HL-60 (cell line): ENCODE data around the gene SLC16A12.

Source experiments
- DNase-seq, 2 experiments: peaks; one replicate each; pipeline ENCODE4 v3.0.0-alpha.2; 2010 to 2020; ENCODE audit warnings: low read depth in 1 of 2, low spot score in 1 of 2
- H3K27ac ChIP-seq: fragments of 250-450 bp; sonication (Bioruptor Pico); replicated peaks from 2 replicates; pipeline ENCODE4 v1.5.1; 2020; ENCODE audit warnings: mild to moderate bottlenecking, moderate library complexity
- H3K27me3 ChIP-seq: fragments of 250-450 bp; sonication (Bioruptor Pico); 2 replicates; pipeline ENCODE4 v1.5.1; 2021; ENCODE audit warnings: mild to moderate bottlenecking, moderate library complexity; ENCODE audit not compliant: insufficient read depth, poor library complexity, severe bottlenecking
- H3K4me3 ChIP-seq: replicated peaks from 2 replicates; pipeline ENCODE4 v1.5.1; 2011; ENCODE audit warnings: mild to moderate bottlenecking, control low read depth, low read length; ENCODE audit not compliant: insufficient read depth
- GABPA ChIP-seq: IDR thresholded peaks from 2 replicates; pipeline ENCODE4 v1.6.1; 2012; ENCODE audit warnings: low read depth
- POLR2AphosphoS5 ChIP-seq: IDR thresholded peaks from 2 replicates; pipeline ENCODE4 v1.6.1; 2012; ENCODE audit warnings: low read depth
- SPI1 ChIP-seq: IDR thresholded peaks from 2 replicates; pipeline ENCODE4 v1.6.1; 2012; ENCODE audit warnings: low read depth, mild to moderate bottlenecking, borderline replicate concordance
- TF ChIP-seq, protein P1 (sequence below): IDR thresholded peaks from 2 replicates; pipeline ENCODE4 v1.6.1; 2012; ENCODE audit warnings: low read depth; ENCODE audit not compliant: insufficient replicate concordance
- TF ChIP-seq, protein P2 (sequence below): IDR thresholded peaks from one replicate; pipeline ENCODE4 v1.5.1; 2011; ENCODE audit warnings: low read length, control low read depth, inconsistent platforms; ENCODE audit not compliant: insufficient read depth

SLC16A12 gene

GRCh38 chr10:89428877-89429276 is 106.5 kb downstream of the SLC16A12 start:
- TF ChIP-seq, protein P1, sequence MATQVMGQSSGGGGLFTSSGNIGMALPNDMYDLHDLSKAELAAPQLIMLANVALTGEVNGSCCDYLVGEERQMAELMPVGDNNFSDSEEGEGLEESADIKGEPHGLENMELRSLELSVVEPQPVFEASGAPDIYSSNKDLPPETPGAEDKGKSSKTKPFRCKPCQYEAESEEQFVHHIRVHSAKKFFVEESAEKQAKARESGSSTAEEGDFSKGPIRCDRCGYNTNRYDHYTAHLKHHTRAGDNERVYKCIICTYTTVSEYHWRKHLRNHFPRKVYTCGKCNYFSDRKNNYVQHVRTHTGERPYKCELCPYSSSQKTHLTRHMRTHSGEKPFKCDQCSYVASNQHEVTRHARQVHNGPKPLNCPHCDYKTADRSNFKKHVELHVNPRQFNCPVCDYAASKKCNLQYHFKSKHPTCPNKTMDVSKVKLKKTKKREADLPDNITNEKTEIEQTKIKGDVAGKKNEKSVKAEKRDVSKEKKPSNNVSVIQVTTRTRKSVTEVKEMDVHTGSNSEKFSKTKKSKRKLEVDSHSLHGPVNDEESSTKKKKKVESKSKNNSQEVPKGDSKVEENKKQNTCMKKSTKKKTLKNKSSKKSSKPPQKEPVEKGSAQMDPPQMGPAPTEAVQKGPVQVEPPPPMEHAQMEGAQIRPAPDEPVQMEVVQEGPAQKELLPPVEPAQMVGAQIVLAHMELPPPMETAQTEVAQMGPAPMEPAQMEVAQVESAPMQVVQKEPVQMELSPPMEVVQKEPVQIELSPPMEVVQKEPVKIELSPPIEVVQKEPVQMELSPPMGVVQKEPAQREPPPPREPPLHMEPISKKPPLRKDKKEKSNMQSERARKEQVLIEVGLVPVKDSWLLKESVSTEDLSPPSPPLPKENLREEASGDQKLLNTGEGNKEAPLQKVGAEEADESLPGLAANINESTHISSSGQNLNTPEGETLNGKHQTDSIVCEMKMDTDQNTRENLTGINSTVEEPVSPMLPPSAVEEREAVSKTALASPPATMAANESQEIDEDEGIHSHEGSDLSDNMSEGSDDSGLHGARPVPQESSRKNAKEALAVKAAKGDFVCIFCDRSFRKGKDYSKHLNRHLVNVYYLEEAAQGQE, result no peak
- TF ChIP-seq POLR2AphosphoS5, result no peak
- no peak for TF ChIP-seq SPI1
- TF ChIP-seq, protein P2, sequence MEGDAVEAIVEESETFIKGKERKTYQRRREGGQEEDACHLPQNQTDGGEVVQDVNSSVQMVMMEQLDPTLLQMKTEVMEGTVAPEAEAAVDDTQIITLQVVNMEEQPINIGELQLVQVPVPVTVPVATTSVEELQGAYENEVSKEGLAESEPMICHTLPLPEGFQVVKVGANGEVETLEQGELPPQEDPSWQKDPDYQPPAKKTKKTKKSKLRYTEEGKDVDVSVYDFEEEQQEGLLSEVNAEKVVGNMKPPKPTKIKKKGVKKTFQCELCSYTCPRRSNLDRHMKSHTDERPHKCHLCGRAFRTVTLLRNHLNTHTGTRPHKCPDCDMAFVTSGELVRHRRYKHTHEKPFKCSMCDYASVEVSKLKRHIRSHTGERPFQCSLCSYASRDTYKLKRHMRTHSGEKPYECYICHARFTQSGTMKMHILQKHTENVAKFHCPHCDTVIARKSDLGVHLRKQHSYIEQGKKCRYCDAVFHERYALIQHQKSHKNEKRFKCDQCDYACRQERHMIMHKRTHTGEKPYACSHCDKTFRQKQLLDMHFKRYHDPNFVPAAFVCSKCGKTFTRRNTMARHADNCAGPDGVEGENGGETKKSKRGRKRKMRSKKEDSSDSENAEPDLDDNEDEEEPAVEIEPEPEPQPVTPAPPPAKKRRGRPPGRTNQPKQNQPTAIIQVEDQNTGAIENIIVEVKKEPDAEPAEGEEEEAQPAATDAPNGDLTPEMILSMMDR, result no peak
- TF ChIP-seq GABPA, result no peak
- Histone ChIP-seq H3K4me3 (no peak overlapping the region), H3K27me3 (peaks cover 13% of the 10 kb centered on the region), H3K27ac (no peak overlapping the region)
- no peak for DNase-seq

- H3K4me3 ChIP-seq, result no peak overlapping the region
Observed at GRCh38 chr10:89427629-89428028, 107.8 kb downstream of the SLC16A12 start.

GRCh38 chr10:89426230-89426868 is 109.0 kb downstream of the SLC16A12 start:
- no peak for DNase-seq
- TF ChIP-seq, protein P2, result peak; percentile 66
- no peak for TF ChIP-seq SPI1
- Histone ChIP-seq H3K27ac (no peak overlapping the region), H3K4me3 (no peak overlapping the region), H3K27me3 (peaks cover 5% of the 10 kb centered on the region)

More at GRCh38 chr10:89427629-89428028, 107.8 kb downstream of the SLC16A12 start:
- DNase-seq, result no peak
- peaks cover 10% of the 10 kb centered on the region for H3K27me3 ChIP-seq
- no peak overlapping the region for H3K27ac ChIP-seq
- TF ChIP-seq POLR2AphosphoS5 (no peak), GABPA (no peak), SPI1 (no peak)
- TF ChIP-seq, protein P2, result no peak
- TF ChIP-seq, protein P1, result no peak

DNA sequence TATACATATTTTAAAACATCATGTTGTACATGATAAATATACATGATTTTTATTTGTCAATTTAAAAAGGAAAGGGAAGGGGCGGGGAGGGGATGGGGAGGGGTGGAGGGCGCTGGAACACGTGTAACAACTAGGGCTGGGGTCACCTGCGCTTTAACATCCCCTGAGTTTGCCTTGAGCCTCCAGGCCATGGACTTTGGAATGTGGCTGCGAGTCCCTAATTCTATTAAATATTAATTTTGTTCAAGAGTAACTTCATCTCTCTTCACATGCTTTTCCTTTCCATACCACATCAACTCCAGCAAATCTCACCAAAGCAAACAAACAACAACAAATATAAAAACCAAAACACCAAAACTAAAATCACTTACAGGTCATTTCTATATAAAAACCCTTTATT is 110.4 kb downstream of the SLC16A12 start:
- Histone ChIP-seq H3K4me3 (no peak overlapping the region), H3K27me3 (peaks cover 4% of the 10 kb centered on the region), H3K27ac (no peak overlapping the region)
- TF ChIP-seq SPI1, result no peak
- DNase-seq, result no peak
